Neural crest cell (in vitro differentiated cells): ENCODE data around the gene CCNK. TPM values are rescaled to one million over a fixed set of nuclear protein-coding genes. Genes with fewer than 3 reads are reported as not detected.
A peak's percentile ranks its signal among the peaks of the same experiment; 100 is the strongest.

Source experiments
- DNase-seq: peaks from one replicate; pipeline ENCODE4 v3.0.0; 2021; ENCODE audit warnings: low read depth, mixed read lengths, low spot score
- H3K27ac Mint-ChIP-seq: one replicate; pipeline ENCODE4 v1.8.0; 2021; ENCODE audit warnings: mild to moderate bottlenecking, mixed read lengths; ENCODE audit not compliant: unreplicated experiment
- H3K27me3 Mint-ChIP-seq: 2 replicates; pipeline ENCODE4 v1.8.0; 2021; ENCODE audit warnings: low read depth, mild to moderate bottlenecking, mixed read lengths
- H3K36me3 Mint-ChIP-seq: 2 replicates; pipeline ENCODE4 v1.8.0; 2021; ENCODE audit warnings: low read depth, mild to moderate bottlenecking, mixed read lengths
- H3K4me1 Mint-ChIP-seq: 2 replicates; pipeline ENCODE4 v1.8.0; 2021; ENCODE audit warnings: mixed read lengths
- H3K4me3 Mint-ChIP-seq: one replicate; pipeline ENCODE4 v1.8.0; 2021; ENCODE audit warnings: mild to moderate bottlenecking, mixed read lengths
- H3K9me3 Mint-ChIP-seq: 2 replicates; pipeline ENCODE4 v1.8.0; 2021; ENCODE audit warnings: mixed read lengths
- total RNA-seq: library from RNA; stranded (reverse); gene quantifications from 2 replicates; pipeline ENCODE4 v1.2.1, GENCODE V29; 2021
- TF ChIP-seq, protein P1 (sequence below): fragments of 200-600 bp; sonication (generic); conservative IDR thresholded peaks from 2 replicates; pipeline ENCODE4 v1.5.0; 2021; ENCODE audit warnings: antibody characterized with exemption, mild to moderate bottlenecking

Gene CCNK
- total RNA-seq, 1 donor from 2014 or later: 69.6 TPM

GRCh38 chr14:99437706-99438105 lies 43.5 kb upstream of the CCNK start:
- Mint-ChIP-seq H3K4me1 (peaks cover 10% of the 10 kb centered on the region), H3K36me3 (peaks cover 22% of the 10 kb centered on the region), H3K27ac (no peak overlapping the region), H3K27me3 (no peaks in the 10 kb centered on the region), H3K9me3 (no peaks in the 10 kb centered on the region), H3K4me3 (no peak overlapping the region)
- TF ChIP-seq, protein P1, sequence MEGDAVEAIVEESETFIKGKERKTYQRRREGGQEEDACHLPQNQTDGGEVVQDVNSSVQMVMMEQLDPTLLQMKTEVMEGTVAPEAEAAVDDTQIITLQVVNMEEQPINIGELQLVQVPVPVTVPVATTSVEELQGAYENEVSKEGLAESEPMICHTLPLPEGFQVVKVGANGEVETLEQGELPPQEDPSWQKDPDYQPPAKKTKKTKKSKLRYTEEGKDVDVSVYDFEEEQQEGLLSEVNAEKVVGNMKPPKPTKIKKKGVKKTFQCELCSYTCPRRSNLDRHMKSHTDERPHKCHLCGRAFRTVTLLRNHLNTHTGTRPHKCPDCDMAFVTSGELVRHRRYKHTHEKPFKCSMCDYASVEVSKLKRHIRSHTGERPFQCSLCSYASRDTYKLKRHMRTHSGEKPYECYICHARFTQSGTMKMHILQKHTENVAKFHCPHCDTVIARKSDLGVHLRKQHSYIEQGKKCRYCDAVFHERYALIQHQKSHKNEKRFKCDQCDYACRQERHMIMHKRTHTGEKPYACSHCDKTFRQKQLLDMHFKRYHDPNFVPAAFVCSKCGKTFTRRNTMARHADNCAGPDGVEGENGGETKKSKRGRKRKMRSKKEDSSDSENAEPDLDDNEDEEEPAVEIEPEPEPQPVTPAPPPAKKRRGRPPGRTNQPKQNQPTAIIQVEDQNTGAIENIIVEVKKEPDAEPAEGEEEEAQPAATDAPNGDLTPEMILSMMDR: no peak
- DNase-seq: no peak

GRCh38 chr14:99440278-99440677 lies 40.9 kb upstream of the CCNK start:
- no peak for DNase-seq

GRCh38 chr14:99441157-99441870 lies 39.9 kb upstream of the CCNK start:
- DNase-seq: no peak
- no peak overlapping the region for H3K27ac Mint-ChIP-seq
- TF ChIP-seq, protein P1: peak; percentile 33
- H3K27me3 Mint-ChIP-seq: no peaks in the 10 kb centered on the region
- no peak overlapping the region for H3K4me3 Mint-ChIP-seq
- H3K9me3 Mint-ChIP-seq: no peaks in the 10 kb centered on the region
- H3K4me1 Mint-ChIP-seq: peaks cover 10% of the 10 kb centered on the region
- peaks cover 7% of the 10 kb centered on the region for H3K36me3 Mint-ChIP-seq

More at GRCh38 chr14:99440278-99440677, 40.9 kb upstream of the CCNK start:
- Mint-ChIP-seq H3K27me3 (no peaks in the 10 kb centered on the region), H3K4me1 (peaks cover 10% of the 10 kb centered on the region), H3K4me3 (no peak overlapping the region), H3K9me3 (no peaks in the 10 kb centered on the region), H3K27ac (peak overlapping the region; percentile 85), H3K36me3 (peaks cover 12% of the 10 kb centered on the region)
- TF ChIP-seq, protein P1: peak; percentile 21

DNA sequence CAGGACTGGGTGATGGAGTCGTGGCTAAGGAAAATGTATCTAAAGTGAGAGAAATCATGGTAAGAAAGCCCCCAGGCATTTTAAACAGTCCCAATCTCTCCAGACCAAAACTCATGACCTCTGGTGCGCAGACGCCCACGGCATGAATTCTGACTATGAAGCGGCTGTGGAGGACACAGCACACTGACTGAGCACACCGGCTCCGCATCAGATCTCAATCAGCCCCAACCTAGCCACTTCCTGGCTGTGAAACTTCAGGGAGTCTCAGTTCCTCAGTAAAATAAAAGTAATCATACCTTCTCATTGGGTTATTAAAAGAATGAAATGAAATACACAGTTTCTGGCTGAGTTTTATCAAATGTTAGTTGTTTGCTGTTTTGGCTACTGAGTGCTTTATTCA lies 39.3 kb upstream of the CCNK start:
- no peak overlapping the region for H3K27ac Mint-ChIP-seq
- TF ChIP-seq, protein P1: no peak
- H3K27me3 Mint-ChIP-seq: no peaks in the 10 kb centered on the region
- peaks cover 9% of the 10 kb centered on the region for H3K36me3 Mint-ChIP-seq
- H3K4me1 Mint-ChIP-seq: peaks cover 10% of the 10 kb centered on the region
- no peak overlapping the region for H3K4me3 Mint-ChIP-seq
- no peak for DNase-seq
- H3K9me3 Mint-ChIP-seq: no peaks in the 10 kb centered on the region

DNA sequence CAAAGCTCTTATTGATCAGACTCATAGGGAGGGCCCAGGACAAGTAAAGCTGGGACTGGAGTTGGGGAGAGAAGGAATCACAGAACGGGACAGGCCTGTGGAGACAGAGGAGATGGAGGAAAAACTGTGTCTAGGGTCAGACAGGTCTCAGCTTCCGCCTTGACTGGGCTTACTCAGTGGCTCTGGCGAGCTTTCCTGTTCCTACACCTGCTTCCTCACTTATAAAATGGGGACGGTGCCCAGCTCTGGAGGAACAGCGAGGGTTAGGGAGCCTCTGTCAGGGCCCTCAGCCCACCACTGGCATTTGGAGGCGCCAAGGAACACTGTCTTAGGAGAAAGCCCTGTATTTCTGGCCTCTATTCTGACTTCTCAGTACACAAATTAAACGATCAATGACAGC lies 35.3 kb upstream of the CCNK start:
- Mint-ChIP-seq H3K4me3 (no peak overlapping the region), H3K4me1 (peaks cover 10% of the 10 kb centered on the region)
- TF ChIP-seq, protein P1: no peak

More for the DNA sequence above, 35.3 kb upstream of the CCNK start:
- Mint-ChIP-seq H3K9me3 (no peaks in the 10 kb centered on the region), H3K27me3 (no peaks in the 10 kb centered on the region), H3K36me3 (peaks cover 12% of the 10 kb centered on the region), H3K27ac (peak overlapping the region; percentile 16)
- no peak for DNase-seq
